Cardiac fibroblast (primary cell): ENCODE data around the gene MTPN.

ENCODE experiments used
- DNase-seq, 2 donors: peaks; one replicate each; pipeline versions ENCODE4 v3.0.0 to v3.0.0-alpha.2; 2010; ENCODE audit warnings: low read depth in 2 of 2
- H3K4me3 ChIP-seq, 2 donors: replicated peaks in 1 of 2; 1 replicate in 1 of 2; 2 replicates in 1 of 2; pipeline ENCODE4 v1.5.1; 2011; ENCODE audit warnings: low read depth in 2 of 2, low read length in 2 of 2, mild to moderate bottlenecking in 2 of 2, moderate library complexity in 1 of 2
- TF ChIP-seq, protein P1 (sequence below): IDR thresholded peaks from one replicate; pipeline ENCODE4 v1.5.1; 2011; ENCODE audit warnings: low read depth, mild to moderate bottlenecking, low read length, inconsistent platforms

The MTPN gene

DNA sequence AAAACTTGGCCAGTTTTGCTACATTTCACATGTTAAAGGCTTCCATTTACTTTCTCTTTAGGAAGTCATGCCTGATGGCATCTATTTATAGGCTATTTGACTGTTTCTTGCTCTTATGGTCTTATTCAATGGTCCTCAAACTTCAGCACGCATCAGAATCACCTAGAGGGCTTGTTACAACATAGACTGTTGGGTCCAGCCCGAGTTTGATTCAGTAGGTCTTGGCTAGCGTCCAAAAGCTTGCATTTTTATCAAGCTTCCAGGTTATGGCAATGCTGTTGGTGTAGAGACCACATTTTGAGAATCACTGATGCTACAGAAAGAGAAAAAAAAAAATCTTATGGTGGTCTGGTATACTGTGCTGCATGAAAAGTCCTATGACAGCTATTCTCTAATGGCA is 51.9 kb downstream of the MTPN start:
- H3K4me3 ChIP-seq = no peak overlapping the region
- TF ChIP-seq, protein P1, sequence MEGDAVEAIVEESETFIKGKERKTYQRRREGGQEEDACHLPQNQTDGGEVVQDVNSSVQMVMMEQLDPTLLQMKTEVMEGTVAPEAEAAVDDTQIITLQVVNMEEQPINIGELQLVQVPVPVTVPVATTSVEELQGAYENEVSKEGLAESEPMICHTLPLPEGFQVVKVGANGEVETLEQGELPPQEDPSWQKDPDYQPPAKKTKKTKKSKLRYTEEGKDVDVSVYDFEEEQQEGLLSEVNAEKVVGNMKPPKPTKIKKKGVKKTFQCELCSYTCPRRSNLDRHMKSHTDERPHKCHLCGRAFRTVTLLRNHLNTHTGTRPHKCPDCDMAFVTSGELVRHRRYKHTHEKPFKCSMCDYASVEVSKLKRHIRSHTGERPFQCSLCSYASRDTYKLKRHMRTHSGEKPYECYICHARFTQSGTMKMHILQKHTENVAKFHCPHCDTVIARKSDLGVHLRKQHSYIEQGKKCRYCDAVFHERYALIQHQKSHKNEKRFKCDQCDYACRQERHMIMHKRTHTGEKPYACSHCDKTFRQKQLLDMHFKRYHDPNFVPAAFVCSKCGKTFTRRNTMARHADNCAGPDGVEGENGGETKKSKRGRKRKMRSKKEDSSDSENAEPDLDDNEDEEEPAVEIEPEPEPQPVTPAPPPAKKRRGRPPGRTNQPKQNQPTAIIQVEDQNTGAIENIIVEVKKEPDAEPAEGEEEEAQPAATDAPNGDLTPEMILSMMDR = no peak
- DNase-seq = peak; percentile 22 to 40

DNA sequence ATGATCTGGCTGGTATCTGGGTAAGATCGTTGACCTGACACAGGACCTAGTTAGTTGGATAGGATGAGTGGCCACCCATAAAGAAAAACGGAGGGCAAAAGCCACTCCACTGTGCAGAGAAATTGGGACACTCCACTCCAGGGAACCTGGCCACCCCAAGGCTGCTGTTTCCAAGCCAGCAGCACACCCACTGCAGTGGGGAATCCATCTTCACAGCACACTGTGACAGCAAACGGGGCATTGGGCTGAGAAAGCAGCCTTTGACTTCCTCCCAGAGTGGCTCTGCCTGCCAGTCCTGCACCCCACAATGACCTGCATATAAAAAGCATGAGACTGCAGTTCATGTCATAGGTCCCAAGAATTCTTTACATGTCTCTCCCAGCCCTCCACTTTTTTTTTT is 52.9 kb downstream of the MTPN start:
- no peak overlapping the region for H3K4me3 ChIP-seq
- TF ChIP-seq, protein P1 = no peak
- DNase-seq = no peak

DNA sequence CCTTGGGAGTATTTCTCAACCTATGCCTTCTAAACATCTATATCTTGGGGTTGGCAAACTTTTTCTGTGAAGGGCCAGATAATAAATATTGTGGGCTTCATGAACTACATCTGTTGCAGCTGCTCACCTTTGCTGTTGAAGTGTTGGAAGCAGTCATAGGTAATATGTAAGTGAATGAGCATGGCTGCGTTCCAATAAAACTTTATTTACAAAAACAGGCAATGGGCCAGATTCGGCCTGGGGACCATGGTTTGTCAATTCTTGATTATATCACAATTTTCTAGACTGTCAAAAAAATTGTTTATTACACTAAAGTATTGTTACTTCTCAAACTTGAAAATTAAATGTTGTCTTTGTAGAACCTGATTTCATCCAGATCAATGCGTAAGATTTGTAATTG is 54.9 kb downstream of the MTPN start:
- TF ChIP-seq, protein P1 = no peak
- no peak for DNase-seq
- no peak overlapping the region for H3K4me3 ChIP-seq

DNA sequence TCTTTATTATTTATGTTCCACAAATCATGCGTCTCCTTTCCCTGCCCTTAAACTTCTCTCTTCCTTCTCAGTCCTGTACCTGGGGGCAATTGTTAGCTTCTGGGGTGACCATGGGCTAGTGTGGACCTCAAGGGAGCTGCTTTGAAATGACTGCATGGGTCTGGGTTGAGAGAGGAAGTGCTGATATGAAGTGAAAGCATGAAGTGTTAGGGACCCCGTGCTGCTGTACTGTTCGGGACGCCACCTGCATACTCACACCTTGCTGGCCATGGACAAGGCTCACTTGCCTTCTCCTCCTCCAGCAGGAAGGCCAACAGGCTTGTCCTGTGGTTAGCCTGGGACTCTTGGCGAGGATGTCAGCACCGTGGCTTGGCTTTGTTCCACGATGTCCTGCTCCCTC is 56.7 kb downstream of the MTPN start:
- no peak overlapping the region for H3K4me3 ChIP-seq
- TF ChIP-seq, protein P1 = no peak
- no peak for DNase-seq

DNA sequence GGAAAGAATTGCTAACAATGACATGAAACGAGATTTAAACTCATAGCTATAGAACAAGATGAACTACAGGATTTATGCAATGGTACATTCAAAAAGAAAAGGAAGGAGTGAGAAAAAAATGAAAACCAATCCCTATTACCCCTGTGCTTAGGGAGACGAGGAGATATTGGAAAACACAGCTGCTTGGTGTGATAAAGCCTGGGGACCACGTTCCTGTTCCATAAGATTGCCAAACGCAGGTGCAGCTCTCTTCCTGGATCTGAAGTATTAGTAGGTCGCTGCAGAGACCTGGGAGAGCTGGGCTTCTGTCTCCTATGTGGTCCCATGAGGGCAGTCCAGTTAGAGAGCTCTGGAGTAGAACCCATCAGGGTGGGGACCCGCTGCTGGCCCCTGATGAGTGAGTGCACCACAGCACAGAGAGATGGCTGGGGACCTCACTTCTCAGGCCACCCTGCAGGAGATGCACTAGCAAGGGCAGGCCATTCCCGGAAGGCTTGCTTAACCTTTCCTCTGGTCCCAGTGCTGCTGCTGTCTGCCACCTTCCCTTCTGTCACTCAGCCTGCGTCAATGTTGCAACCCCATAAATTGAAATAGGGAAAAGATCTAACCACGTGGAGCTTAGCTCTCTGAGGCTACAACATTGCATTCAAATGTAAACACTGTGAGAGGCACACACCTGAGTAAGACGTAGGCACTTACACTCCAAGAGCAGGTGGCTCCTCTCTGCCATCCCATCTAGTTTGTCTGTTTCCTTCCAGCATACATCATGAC is 57.9 kb downstream of the MTPN start:
- no peak for DNase-seq
- TF ChIP-seq, protein P1 = no peak
- no peak overlapping the region for H3K4me3 ChIP-seq

DNA sequence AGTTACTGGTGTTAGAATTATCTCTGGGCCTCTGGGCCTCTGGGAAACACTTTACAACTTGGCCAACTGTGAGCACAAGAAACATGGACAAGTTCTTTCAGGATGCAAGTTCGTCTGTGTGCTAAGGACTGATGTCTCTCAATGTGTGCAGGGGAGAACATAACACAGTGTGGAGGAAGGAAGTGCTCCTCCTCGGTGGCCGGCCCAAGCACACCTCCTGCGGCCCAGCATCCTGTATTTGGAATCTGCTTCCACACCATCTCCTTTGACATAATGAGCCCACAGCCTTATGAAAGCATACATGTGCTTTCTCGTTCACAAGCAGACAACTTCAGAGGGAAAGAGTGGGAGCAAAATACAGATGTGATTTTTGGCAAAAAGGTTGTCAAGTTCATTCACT is 59.0 kb downstream of the MTPN start:
- no peak for DNase-seq
- H3K4me3 ChIP-seq = no peak overlapping the region
- TF ChIP-seq, protein P1 = no peak

DNA sequence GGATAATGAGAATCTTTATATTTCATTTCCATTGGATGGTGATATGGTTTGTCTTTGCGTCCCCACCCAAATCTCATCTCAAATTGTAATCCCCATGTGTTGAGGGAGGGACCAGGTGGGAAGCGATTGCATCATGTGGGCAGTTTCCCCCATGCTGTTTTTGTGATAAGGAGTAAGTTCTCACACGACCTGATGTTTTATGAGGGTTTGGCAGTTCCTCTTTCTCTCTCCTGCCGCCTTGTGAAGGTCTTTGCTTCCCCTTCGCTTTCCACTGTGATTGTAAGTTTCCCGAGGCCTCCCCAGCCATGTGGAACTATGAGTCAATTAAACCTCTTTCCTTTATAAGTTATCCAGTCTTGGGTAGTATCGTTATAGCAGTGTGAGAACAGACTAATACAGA is 59.4 kb downstream of the MTPN start:
- H3K4me3 ChIP-seq = no peak overlapping the region
- TF ChIP-seq, protein P1 = no peak

More for the DNA sequence above, 59.4 kb downstream of the MTPN start:
- no peak for DNase-seq
